Type B pancreatic cell (in vitro differentiated cells): ENCODE measurements around the gene PWP1. TPM values are rescaled to one million over a fixed set of nuclear protein-coding genes. Genes with fewer than 3 reads are reported as not detected.

Experiments used
- DNase-seq: peaks from one replicate; pipeline ENCODE4 v3.0.0; 2021; ENCODE audit warnings: mixed read lengths; ENCODE audit not compliant: unreplicated experiment; ENCODE audit errors: extremely low spot score
- H3K27ac Mint-ChIP-seq: 2 replicates; pipeline ENCODE4 v1.8.0; 2021; ENCODE audit warnings: mild to moderate bottlenecking, mixed read lengths
- H3K27me3 Mint-ChIP-seq: 2 replicates; pipeline ENCODE4 v1.8.0; 2021; ENCODE audit warnings: mixed read lengths
- H3K36me3 Mint-ChIP-seq: 2 replicates; pipeline ENCODE4 v1.8.0; 2021; ENCODE audit warnings: mixed read lengths
- H3K4me1 Mint-ChIP-seq: one replicate; pipeline ENCODE4 v1.8.0; 2021; ENCODE audit warnings: mixed read lengths; ENCODE audit not compliant: unreplicated experiment
- H3K4me3 Mint-ChIP-seq: 2 replicates; pipeline ENCODE4 v1.8.0; 2021; ENCODE audit warnings: mild to moderate bottlenecking, mixed read lengths
- H3K9me3 Mint-ChIP-seq: 2 replicates; pipeline ENCODE4 v1.8.0; 2021; ENCODE audit warnings: mixed read lengths
- CTCF ChIP-seq: fragments of 200-600 bp; sonication (generic); conservative IDR thresholded peaks from 2 replicates; pipeline ENCODE4 v1.5.0; 2021; ENCODE audit warnings: antibody characterized with exemption, mild to moderate bottlenecking
- total RNA-seq: library from RNA; stranded (reverse); gene quantifications from 2 replicates; pipeline ENCODE4 v1.2.1, GENCODE V29; 2021; ENCODE audit warnings: low replicate concordance

PWP1 gene
- total RNA-seq, 1 donor from 2014 or later: 33.5 TPM

- Mint-ChIP-seq H3K4me1 (peaks cover 11% of the 10 kb centered on the region), H3K27me3 (no peaks in the 10 kb centered on the region), H3K36me3 (no peaks in the 10 kb centered on the region), H3K27ac (no peak overlapping the region), H3K4me3 (no peak overlapping the region), H3K9me3 (no peaks in the 10 kb centered on the region)
- DNase-seq: no peak
- TF ChIP-seq CTCF: no peak
These were observed 30.1 kb upstream of the PWP1 start for GRCh38 chr12:107655281-107656065.

- H3K36me3 Mint-ChIP-seq: no peaks in the 10 kb centered on the region
- no peak overlapping the region for H3K27ac Mint-ChIP-seq
- no peaks in the 10 kb centered on the region for H3K9me3 Mint-ChIP-seq
- H3K27me3 Mint-ChIP-seq: no peaks in the 10 kb centered on the region
- TF ChIP-seq CTCF: no peak
- DNase-seq: no peak
- peaks cover 7% of the 10 kb centered on the region for H3K4me1 Mint-ChIP-seq
- no peak overlapping the region for H3K4me3 Mint-ChIP-seq
These were observed 29.3 kb upstream of the PWP1 start for GRCh38 chr12:107656302-107656701.

GRCh38 chr12:107657133-107657532, 28.5 kb upstream of the PWP1 start:
- Mint-ChIP-seq H3K9me3 (no peaks in the 10 kb centered on the region), H3K36me3 (no peaks in the 10 kb centered on the region), H3K27ac (no peak overlapping the region), H3K4me1 (peaks cover 7% of the 10 kb centered on the region), H3K4me3 (no peak overlapping the region), H3K27me3 (no peaks in the 10 kb centered on the region)
- no peak for DNase-seq
- no peak for TF ChIP-seq CTCF

GRCh38 chr12:107657621-107658020, 28.0 kb upstream of the PWP1 start:
- H3K27me3 Mint-ChIP-seq: no peaks in the 10 kb centered on the region
- no peak for TF ChIP-seq CTCF
- no peaks in the 10 kb centered on the region for H3K9me3 Mint-ChIP-seq
- H3K27ac Mint-ChIP-seq: no peak overlapping the region
- no peak overlapping the region for H3K4me3 Mint-ChIP-seq
- H3K4me1 Mint-ChIP-seq: peaks cover 7% of the 10 kb centered on the region
- H3K36me3 Mint-ChIP-seq: no peaks in the 10 kb centered on the region
- DNase-seq: no peak

- H3K27me3 Mint-ChIP-seq: no peaks in the 10 kb centered on the region
- H3K9me3 Mint-ChIP-seq: no peaks in the 10 kb centered on the region
- no peak overlapping the region for H3K27ac Mint-ChIP-seq
- H3K36me3 Mint-ChIP-seq: no peaks in the 10 kb centered on the region
- no peak overlapping the region for H3K4me3 Mint-ChIP-seq
- H3K4me1 Mint-ChIP-seq: peaks cover 2% of the 10 kb centered on the region
- TF ChIP-seq CTCF: no peak
- no peak for DNase-seq
These were observed 25.4 kb upstream of the PWP1 start for GRCh38 chr12:107660235-107660634.
